CD4-positive, alpha-beta memory T cell (primary cell): ENCODE results near the gene TAS2R9. TPM values are rescaled to one million over a fixed set of nuclear protein-coding genes. Genes with fewer than 3 reads are reported as not detected.

Experiments used
- CTCF ChIA-PET: fragments of 350-600 bp; sonication (Branson Sonifier 250); formaldehyde crosslinking; loops from one replicate; lab custom pipeline; 2021; ENCODE audit warnings: inconsistent platforms; ENCODE audit not compliant: partially characterized antibody; lab: Charles Lee
- POLR2A ChIA-PET: fragments of 350-600 bp; sonication (Branson Sonifier 250); formaldehyde crosslinking; loops from one replicate; lab custom pipeline; 2021; ENCODE audit not compliant: partially characterized antibody; lab: Charles Lee
- DNase-seq, 5 donors: peaks; one replicate each; pipeline versions ENCODE4 v3.0.0 to v3.0.0-alpha.2; 2020 to 2022; ENCODE audit warnings: mixed read lengths in 1 of 5
- H3K27ac ChIP-seq: one replicate; pipeline ENCODE4 v1.7.0; 2013; ENCODE audit warnings: low read depth, low read length
- H3K27me3 ChIP-seq: 2 replicates; pipeline ENCODE4 v1.7.0; 2013; ENCODE audit warnings: mild to moderate bottlenecking, low read length, moderate library complexity; ENCODE audit not compliant: insufficient read depth
- H3K36me3 ChIP-seq: 2 replicates; pipeline ENCODE4 v1.7.0; 2013; ENCODE audit warnings: mild to moderate bottlenecking, low read length, moderate library complexity; ENCODE audit not compliant: insufficient read depth
- H3K4me1 ChIP-seq: 2 replicates; pipeline ENCODE4 v1.7.0; 2013; ENCODE audit warnings: mild to moderate bottlenecking, low read length, moderate library complexity; ENCODE audit not compliant: insufficient read depth
- H3K4me3 ChIP-seq, 2 donors: one replicate each; pipeline ENCODE4 v1.7.0; 2013; ENCODE audit warnings: low read length in 2 of 2, mild to moderate bottlenecking in 1 of 2
- H3K9me3 ChIP-seq, 2 donors: one replicate each; pipeline ENCODE4 v1.7.0; 2013; ENCODE audit warnings: low read length in 2 of 2, control low read depth in 1 of 2; ENCODE audit not compliant: control insufficient read depth in 1 of 2
- H3K27ac Mint-ChIP-seq, 7 donors: one replicate each; pipeline ENCODE4 v1.8.0; 2020 to 2021; ENCODE audit warnings: mixed read lengths in 7 of 7, mild to moderate bottlenecking in 6 of 7, inconsistent platforms in 3 of 7, moderate library complexity in 3 of 7
- H3K27me3 Mint-ChIP-seq, 2 donors: one replicate each; pipeline ENCODE4 v1.8.0; 2020 to 2021; ENCODE audit warnings: mixed read lengths in 2 of 2
- H3K36me3 Mint-ChIP-seq, 2 donors: one replicate each; pipeline ENCODE4 v1.8.0; 2020 to 2021; ENCODE audit warnings: mixed read lengths in 2 of 2, inconsistent platforms in 1 of 2, mild to moderate bottlenecking in 1 of 2
- H3K4me1 Mint-ChIP-seq, 4 donors: one replicate each; pipeline ENCODE4 v1.8.0; 2020 to 2021; ENCODE audit warnings: mixed read lengths in 4 of 4, mild to moderate bottlenecking in 1 of 4
- H3K4me3 Mint-ChIP-seq, 8 donors: one replicate each; pipeline ENCODE4 v1.8.0; 2020 to 2021; ENCODE audit warnings: mixed read lengths in 8 of 8, mild to moderate bottlenecking in 7 of 8, moderate library complexity in 6 of 8, inconsistent platforms in 3 of 8
- H3K9me3 Mint-ChIP-seq, 8 donors: one replicate each; pipeline ENCODE4 v1.8.0; 2020 to 2021; ENCODE audit warnings: mixed read lengths in 8 of 8, mild to moderate bottlenecking in 5 of 8, inconsistent platforms in 3 of 8, moderate library complexity in 1 of 8
- intact Hi-C: fragments of 100-400 bp; cut with micrococcal nuclease; formaldehyde crosslinking; loops from one replicate; pipeline ENCODE4 v1.15.1; 2023
- polyA plus RNA-seq, 2 donors: library from polyadenylated mRNA; unstranded; fragments of 300-500 nt; fragmentation: Illumina TruSeq; gene quantifications; one replicate each; pipeline ENCODE4 v1.2.3, GENCODE V29; 2021
- total RNA-seq, 2 experiments: library from RNA; stranded (reverse); gene quantifications; one replicate each; pipeline ENCODE4 v1.2.3, GENCODE V29; 2021

Gene TAS2R9
- total and polyA plus RNA-seq, 4 experiments from 2014 or later: not detected

- no peak for DNase-seq
- intact Hi-C loops: no loop called here
- Mint-ChIP-seq H3K27me3 (peaks cover 0 to 2% of the 10 kb centered on the region in 2 donors), H3K4me3 (no peak overlapping the region), H3K4me1 (no peaks in the 10 kb centered on the region), H3K27ac (no peak overlapping the region), H3K9me3 (peaks cover 0 to 12% (median under 1%) of the 10 kb centered on the region in 8 donors), H3K36me3 (peaks cover 0 to 18% of the 10 kb centered on the region in 2 donors)
- POLR2A ChIA-PET: no interaction called here
- Histone ChIP-seq H3K4me1 (no peaks in the 10 kb centered on the region), H3K27me3 (no peaks in the 10 kb centered on the region), H3K27ac (no peak overlapping the region), H3K36me3 (no peaks in the 10 kb centered on the region), H3K4me3 (no peak overlapping the region), H3K9me3 (no peaks in the 10 kb centered on the region)
- CTCF ChIA-PET: no interaction called here
Observed at GRCh38 chr12:10838461-10838860, 28.5 kb upstream of the TAS2R9 start.

DNA sequence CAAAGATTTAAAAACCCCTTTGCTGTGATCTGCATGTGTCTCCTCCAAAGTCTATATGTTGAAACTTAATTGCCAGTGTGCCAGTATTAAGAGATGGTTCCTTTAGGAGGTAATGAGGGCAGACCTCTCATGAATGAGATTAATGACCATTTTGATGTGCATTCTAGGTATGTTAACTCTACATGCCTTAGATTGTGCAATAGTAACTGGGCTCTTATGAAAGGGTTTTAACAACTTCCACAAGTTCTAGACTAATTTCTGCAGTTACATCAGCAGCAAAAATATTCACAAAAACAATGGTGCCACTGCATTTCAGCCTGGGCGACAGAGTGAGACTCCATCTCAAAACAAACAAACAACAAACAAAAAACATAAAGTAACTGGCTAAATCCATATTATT, 20.0 kb upstream of the TAS2R9 start:
- H3K4me3 ChIP-seq: no peak overlapping the region
- no peak overlapping the region for H3K27ac Mint-ChIP-seq
- H3K9me3 Mint-ChIP-seq: no peaks in the 10 kb centered on the region
- H3K36me3 Mint-ChIP-seq: no peaks in the 10 kb centered on the region
- intact Hi-C loops: no loop called here
- H3K36me3 ChIP-seq: no peaks in the 10 kb centered on the region
- H3K27ac ChIP-seq: no peak overlapping the region
- no peaks in the 10 kb centered on the region for H3K9me3 ChIP-seq
- POLR2A ChIA-PET: no interaction called here
- no peaks in the 10 kb centered on the region for H3K27me3 ChIP-seq
- H3K4me1 ChIP-seq: no peaks in the 10 kb centered on the region
- no peak overlapping the region for H3K4me3 Mint-ChIP-seq
- no peaks in the 10 kb centered on the region for H3K4me1 Mint-ChIP-seq
- CTCF ChIA-PET: no interaction called here
- no peak for DNase-seq
- peaks cover 0 to 2% of the 10 kb centered on the region in 2 donors for H3K27me3 Mint-ChIP-seq

GRCh38 chr12:10826258-10826657, 16.3 kb upstream of the TAS2R9 start, which contains the start of gene TAS2R10:
TAS2R10 (minus strand) TSS chr12:10826358; CDS start chr12:10826269, 89 bp downstream.
- Mint-ChIP-seq H3K4me1 (no peaks in the 10 kb centered on the region), H3K36me3 (no peaks in the 10 kb centered on the region), H3K27me3 (no peaks in the 10 kb centered on the region), H3K27ac (no peak within 1 kb of the TSS), H3K4me3 (no peak within 1 kb of the TSS), H3K9me3 (no peaks in the 10 kb centered on the region)
- H3K4me3 ChIP-seq: no peak within 1 kb of the TSS
- H3K27ac ChIP-seq: no peak within 1 kb of the TSS
- CTCF ChIA-PET: no interaction called here
- POLR2A ChIA-PET: no interaction called here
- intact Hi-C loops: no loop called here
- no peak for DNase-seq
- H3K36me3 ChIP-seq: no peaks in the 10 kb centered on the region
- H3K4me1 ChIP-seq: no peaks in the 10 kb centered on the region
- H3K9me3 ChIP-seq: no peaks in the 10 kb centered on the region
- no peaks in the 10 kb centered on the region for H3K27me3 ChIP-seq

DNA sequence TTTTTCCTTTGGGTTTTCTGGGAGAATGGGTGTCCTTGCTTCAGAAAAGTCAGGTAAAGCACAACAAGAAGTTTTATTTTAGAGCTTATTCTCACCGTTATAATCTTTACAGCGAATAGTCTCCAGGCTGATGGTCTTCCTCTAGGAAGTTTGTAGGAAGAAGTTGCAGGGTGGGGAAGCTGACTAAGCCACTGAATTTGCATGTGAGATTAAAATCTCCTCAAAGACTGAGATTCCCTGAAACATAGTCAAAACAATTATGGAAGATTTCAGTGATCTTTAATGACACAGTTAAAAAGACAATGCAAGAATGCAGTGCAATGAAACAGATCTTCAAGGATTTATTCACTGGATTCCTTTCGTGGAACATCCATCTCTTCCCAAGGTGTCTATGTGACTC, 15.0 kb upstream of the TAS2R9 start:
- CTCF ChIA-PET: no interaction called here
- no peak for DNase-seq
- H3K4me3 ChIP-seq: no peak overlapping the region
- POLR2A ChIA-PET: no interaction called here
- H3K36me3 Mint-ChIP-seq: no peaks in the 10 kb centered on the region
- no peak overlapping the region for H3K27ac Mint-ChIP-seq
- H3K9me3 ChIP-seq: no peaks in the 10 kb centered on the region
- no peaks in the 10 kb centered on the region for H3K4me1 Mint-ChIP-seq
- intact Hi-C loops: no loop called here
- no peaks in the 10 kb centered on the region for H3K27me3 Mint-ChIP-seq
- no peaks in the 10 kb centered on the region for H3K27me3 ChIP-seq
- no peaks in the 10 kb centered on the region for H3K36me3 ChIP-seq
- H3K4me3 Mint-ChIP-seq: no peak overlapping the region
- no peak overlapping the region for H3K27ac ChIP-seq
- no peaks in the 10 kb centered on the region for H3K9me3 Mint-ChIP-seq
- H3K4me1 ChIP-seq: no peaks in the 10 kb centered on the region

GRCh38 chr12:10811883-10812536, 2.0 kb upstream of the TAS2R9 start:
- intact Hi-C loops: no loop called here
- Mint-ChIP-seq H3K9me3 (peaks cover 0 to 8% (median 0%) of the 10 kb centered on the region in 8 donors), H3K36me3 (no peaks in the 10 kb centered on the region), H3K27ac (no peak overlapping the region), H3K4me3 (no peak overlapping the region), H3K4me1 (no peaks in the 10 kb centered on the region), H3K27me3 (peaks cover 9 to 24% of the 10 kb centered on the region in 2 donors)
- no peak for DNase-seq
- Histone ChIP-seq H3K4me1 (no peaks in the 10 kb centered on the region), H3K27me3 (no peaks in the 10 kb centered on the region), H3K4me3 (no peak overlapping the region), H3K36me3 (no peaks in the 10 kb centered on the region), H3K9me3 (no peaks in the 10 kb centered on the region), H3K27ac (no peak overlapping the region)
- CTCF ChIA-PET: no interaction called here
- POLR2A ChIA-PET: no interaction called here

- Histone ChIP-seq H3K9me3 (no peaks in the 10 kb centered on the region), H3K27ac (no peak within 1 kb of the TSS), H3K36me3 (no peaks in the 10 kb centered on the region), H3K4me1 (no peaks in the 10 kb centered on the region), H3K4me3 (no peak within 1 kb of the TSS), H3K27me3 (no peaks in the 10 kb centered on the region)
- Mint-ChIP-seq H3K4me1 (no peaks in the 10 kb centered on the region), H3K4me3 (no peak within 1 kb of the TSS), H3K27me3 (peaks cover 19 to 21% of the 10 kb centered on the region in 2 donors), H3K9me3 (peaks cover 0 to 3% (median 0%) of the 10 kb centered on the region in 8 donors), H3K27ac (no peak within 1 kb of the TSS), H3K36me3 (no peaks in the 10 kb centered on the region)
- CTCF ChIA-PET: no interaction called here
- no peak for DNase-seq
- intact Hi-C loops: no loop called here
- POLR2A ChIA-PET: no interaction called here
Observed at GRCh38 chr12:10807186-10807585, 2.8 kb downstream of the TAS2R9 start, which contains the start of gene TAS2R8. TAS2R8 (minus strand) TSS chr12:10807286; CDS start chr12:10806980, 306 bp downstream.

GRCh38 chr12:10802587-10802986, 7.4 kb downstream of the TAS2R9 start, which contains the start of gene TAS2R7:
TAS2R7 (minus strand) TSS chr12:10802627; CDS start chr12:10802570, 57 bp downstream.
- no peaks in the 10 kb centered on the region for H3K4me1 Mint-ChIP-seq
- no peak within 1 kb of the TSS for H3K27ac ChIP-seq
- CTCF ChIA-PET: no interaction called here
- no peaks in the 10 kb centered on the region for H3K4me1 ChIP-seq
- POLR2A ChIA-PET: no interaction called here
- no peaks in the 10 kb centered on the region for H3K9me3 Mint-ChIP-seq
- H3K27me3 Mint-ChIP-seq: peaks cover 21 to 23% of the 10 kb centered on the region in 2 donors
- H3K4me3 ChIP-seq: no peak within 1 kb of the TSS
- no peaks in the 10 kb centered on the region for H3K27me3 ChIP-seq
- no peaks in the 10 kb centered on the region for H3K9me3 ChIP-seq
- no peak within 1 kb of the TSS for H3K27ac Mint-ChIP-seq
- no peak within 1 kb of the TSS for H3K4me3 Mint-ChIP-seq
- H3K36me3 Mint-ChIP-seq: no peaks in the 10 kb centered on the region
- H3K36me3 ChIP-seq: no peaks in the 10 kb centered on the region
- intact Hi-C loops: no loop called here
- DNase-seq: no peak
